Caco-2 (cell line): Measurements from ENCODE around the gene PLEKHG4. TPM values are rescaled to one million over a fixed set of nuclear protein-coding genes. Genes with fewer than 3 reads are reported as not detected.
A peak's percentile ranks its signal among the peaks of the same experiment; 100 is the strongest.

Experiments
- BruUV-seq: library from RNA; stranded (reverse); fragments of 400-500 nt; replicated peaks from 2 replicates; lab custom pipeline; 2021; lab: Mats Ljungman, UMichigan
- CTCF ChIA-PET: fragments of 300-600 bp; sonication (Branson Sonifier 250); formaldehyde crosslinking; loops from one replicate; lab custom pipeline; 2022; ENCODE audit warnings: antibody characterized with exemption; lab: Charles Lee
- POLR2A ChIA-PET: fragments of 300-600 bp; sonication (Branson Sonifier 250); formaldehyde crosslinking; loops from one replicate; lab custom pipeline; 2022; ENCODE audit warnings: antibody characterized with exemption; lab: Charles Lee
- DNase-seq, 2 experiments: peaks; one replicate each; pipeline versions ENCODE4 v3.0.0 to v3.0.0-alpha.2; 2020 to 2022
- H3K27me3 ChIP-seq: replicated peaks from 2 replicates; pipeline ENCODE4 v1.6.0; 2011; ENCODE audit warnings: low read length; ENCODE audit not compliant: control insufficient read depth, insufficient read depth
- H3K36me3 ChIP-seq: 2 replicates; pipeline ENCODE4 v1.5.1; 2011; ENCODE audit warnings: low read length; ENCODE audit not compliant: control insufficient read depth, insufficient read depth
- H3K4me1 ChIP-seq: fragments of 250-450 bp; sonication (Bioruptor Pico); 2 replicates; pipeline ENCODE4 v1.5.1; 2020; ENCODE audit warnings: mild to moderate bottlenecking
- H3K4me3 ChIP-seq: 2 replicates; pipeline ENCODE4 v1.5.1; 2011; ENCODE audit warnings: low read depth, mild to moderate bottlenecking, control low read depth, low read length
- H3K9me3 ChIP-seq: fragments of 250-450 bp; sonication (Bioruptor Pico); 2 replicates; pipeline ENCODE4 v1.5.1; 2020; ENCODE audit warnings: mild to moderate bottlenecking, moderate library complexity
- H3K27ac Mint-ChIP-seq: one replicate; pipeline ENCODE4 v1.8.0; 2022; ENCODE audit warnings: mixed read lengths; ENCODE audit not compliant: unreplicated experiment
- H3K27me3 Mint-ChIP-seq: one replicate; pipeline ENCODE4 v1.8.0; 2022; ENCODE audit warnings: mixed read lengths; ENCODE audit not compliant: insufficient read depth, unreplicated experiment
- H3K36me3 Mint-ChIP-seq: one replicate; pipeline ENCODE4 v1.8.0; 2022; ENCODE audit warnings: mild to moderate bottlenecking, mixed read lengths; ENCODE audit not compliant: insufficient read depth, unreplicated experiment
- H3K4me1 Mint-ChIP-seq: one replicate; pipeline ENCODE4 v1.8.0; 2022; ENCODE audit warnings: low read depth, mixed read lengths; ENCODE audit not compliant: unreplicated experiment
- H3K4me3 Mint-ChIP-seq: one replicate; pipeline ENCODE4 v1.8.0; 2022; ENCODE audit warnings: mild to moderate bottlenecking, moderate library complexity, mixed read lengths; ENCODE audit not compliant: unreplicated experiment
- H3K9me3 Mint-ChIP-seq: one replicate; pipeline ENCODE4 v1.8.0; 2022; ENCODE audit warnings: mixed read lengths; ENCODE audit not compliant: unreplicated experiment
- CTCF ChIP-seq, 2 experiments: fragments of 200-600 bp in 1 of 2; IDR thresholded peaks; 1 replicate in 1 of 2; 2 replicates in 1 of 2; pipeline versions ENCODE4 v1.5.1 to v1.8.0; 2011 to 2022; ENCODE audit warnings: antibody characterized with exemption in 1 of 2, control low read depth in 1 of 2, inconsistent platforms in 1 of 2, low read depth in 1 of 2, low read length in 1 of 2, mild to moderate bottlenecking in 1 of 2, moderate library complexity in 1 of 2; ENCODE audit not compliant: insufficient read depth in 1 of 2, severe bottlenecking in 1 of 2, unreplicated experiment in 1 of 2
- intact Hi-C: fragments of 100-400 bp; cut with micrococcal nuclease; formaldehyde crosslinking; loops from one replicate; pipeline ENCODE4 v1.10.0; 2022; ENCODE audit not compliant: unreplicated experiment
- total RNA-seq: library from RNA; stranded (reverse); gene quantifications from 2 replicates; pipeline ENCODE4 v1.2.3, GENCODE V29; 2022

PLEKHG4 gene
- total RNA-seq, 1 experiment from 2014 or later: 91.0 TPM

- peaks cover 7% of the 10 kb centered on the region for H3K9me3 Mint-ChIP-seq
- H3K27me3 Mint-ChIP-seq: peaks cover 7% of the 10 kb centered on the region
- BruUV-seq: no TSS peak
- H3K27me3 ChIP-seq: no peaks in the 10 kb centered on the region
- ChIA-PET POLR2A (no interaction called here), CTCF (interaction anchor here (1.5 to 1.6 kb wide), 2 partner anchors 66 to 102 kb away, joined by 3 read pairs; no protein-coding TSS in a partner anchor)
- H3K4me3 Mint-ChIP-seq: peak overlapping the region; percentile 60
- peaks cover 19% of the 10 kb centered on the region for H3K4me1 ChIP-seq
- no peaks in the 10 kb centered on the region for H3K36me3 ChIP-seq
- H3K9me3 ChIP-seq: no peaks in the 10 kb centered on the region
- no peak for TF ChIP-seq CTCF (IDR thresholded peaks at IDR 0.05; ENCODE audit: insufficient read depth in 1 of 2, low read depth in 1 of 2, low read length in 1 of 2, severe bottlenecking in 1 of 2, unreplicated experiment in 1 of 2)
- H3K27ac Mint-ChIP-seq: no peak overlapping the region
- intact Hi-C loops: no loop called here
- peaks cover 13% of the 10 kb centered on the region for H3K4me1 Mint-ChIP-seq
- no peak for DNase-seq
- peak overlapping the region; percentile 35 for H3K4me3 ChIP-seq
- peaks cover 5% of the 10 kb centered on the region for H3K36me3 Mint-ChIP-seq
Observed at GRCh38 chr16:67326115-67326471, 46.8 kb downstream of the PLEKHG4 start.

- Mint-ChIP-seq H3K4me3 (peak within 1 kb of the TSS; percentile 60), H3K36me3 (peaks cover 5% of the 10 kb centered on the region), H3K27me3 (peaks cover 5% of the 10 kb centered on the region), H3K4me1 (peaks cover 13% of the 10 kb centered on the region), H3K9me3 (peaks cover 10% of the 10 kb centered on the region), H3K27ac (no peak within 1 kb of the TSS)
- Histone ChIP-seq H3K36me3 (no peaks in the 10 kb centered on the region), H3K9me3 (no peaks in the 10 kb centered on the region), H3K4me1 (peaks cover 22% of the 10 kb centered on the region), H3K27me3 (no peaks in the 10 kb centered on the region), H3K4me3 (peak within 1 kb of the TSS; percentile 35)
- intact Hi-C loops: no loop called here
- ChIA-PET POLR2A (no interaction called here), CTCF (interaction anchor here (0.6 to 1.6 kb wide), 5 partner anchors 9 to 109 kb away, joined by 3 to 4 read pairs (median 3); no protein-coding TSS in a partner anchor)
- TF ChIP-seq CTCF (IDR thresholded peaks at IDR 0.05; ENCODE audit: insufficient read depth in 1 of 2, low read depth in 1 of 2, low read length in 1 of 2, severe bottlenecking in 1 of 2, unreplicated experiment in 1 of 2): peak in 1 of 2 experiments; percentile 27
- no TSS peak for BruUV-seq
- DNase-seq: peak; percentile 62 to 72
Observed at GRCh38 chr16:67326472-67327309, 47.4 kb downstream of the PLEKHG4 start, which contains the start of the genes KCTD19 and LRRC36. KCTD19 (minus strand) TSS chr16:67326741; CDS start chr16:67326707, 34 bp downstream. LRRC36 (plus strand) TSS chr16:67326815; CDS start chr16:67326863, 48 bp downstream.

- no TSS peak for BruUV-seq
- ChIA-PET CTCF (interaction anchor here (1.5 kb wide), 1 partner anchor 68 kb away, joined by 3 read pairs; no protein-coding TSS in a partner anchor), POLR2A (no interaction called here)
- intact Hi-C loops: no loop called here
- Histone ChIP-seq H3K4me1 (peaks cover 22% of the 10 kb centered on the region), H3K4me3 (no peak overlapping the region), H3K27me3 (no peaks in the 10 kb centered on the region), H3K36me3 (no peaks in the 10 kb centered on the region), H3K9me3 (no peaks in the 10 kb centered on the region)
- H3K36me3 Mint-ChIP-seq: peaks cover 5% of the 10 kb centered on the region
- no peak overlapping the region for H3K4me3 Mint-ChIP-seq
- peaks cover 10% of the 10 kb centered on the region for H3K9me3 Mint-ChIP-seq
- peaks cover 13% of the 10 kb centered on the region for H3K4me1 Mint-ChIP-seq
- TF ChIP-seq CTCF (IDR thresholded peaks at IDR 0.05; ENCODE audit: insufficient read depth in 1 of 2, low read depth in 1 of 2, low read length in 1 of 2, severe bottlenecking in 1 of 2, unreplicated experiment in 1 of 2): no peak
- no peak for DNase-seq
- peaks cover 4% of the 10 kb centered on the region for H3K27me3 Mint-ChIP-seq
- no peak overlapping the region for H3K27ac Mint-ChIP-seq
Observed at GRCh38 chr16:67327743-67328142, 48.4 kb downstream of the PLEKHG4 start.
